HG03558 (cell line): ENCODE results near the gene PDGFA.

ENCODE experiments used
- ATAC-seq: cut with Tn5 transposase; IDR thresholded peaks from one replicate; pipeline ENCODE4 v1.9.1; 2021; ENCODE audit warnings: moderate number of reproducible peaks; ENCODE audit not compliant: unreplicated experiment; ENCODE audit errors: extremely low read depth

PDGFA gene

GRCh38 chr7:507623-508300, 11.9 kb downstream of the PDGFA start:
- no peak for ATAC-seq

GRCh38 chr7:506921-507622, 12.6 kb downstream of the PDGFA start:
- no peak for ATAC-seq

- ATAC-seq = no peak
These were observed 13.2 kb downstream of the PDGFA start for GRCh38 chr7:506391-506831.

GRCh38 chr7:505171-505570, 14.5 kb downstream of the PDGFA start:
- no peak for ATAC-seq

- no peak for ATAC-seq
These were observed 15.2 kb downstream of the PDGFA start for GRCh38 chr7:504221-505111.

GRCh38 chr7:503575-504111, 16.0 kb downstream of the PDGFA start:
- ATAC-seq = no peak

- no peak for ATAC-seq
These were observed 17.4 kb downstream of the PDGFA start for GRCh38 chr7:502296-502695.

GRCh38 chr7:501526-501925, 18.1 kb downstream of the PDGFA start:
- ATAC-seq = no peak

GRCh38 chr7:500521-501420, 18.9 kb downstream of the PDGFA start:
- no peak for ATAC-seq

- ATAC-seq = no peak
These were observed 19.7 kb downstream of the PDGFA start for GRCh38 chr7:499853-500485.

GRCh38 chr7:498678-499641, 20.7 kb downstream of the PDGFA start:
- no peak for ATAC-seq

- no peak for ATAC-seq
These were observed 21.5 kb downstream of the PDGFA start for GRCh38 chr7:497946-498655.

GRCh38 chr7:497346-497745, 22.3 kb downstream of the PDGFA start:
- ATAC-seq = no peak

- no peak for ATAC-seq
These were observed 22.9 kb downstream of the PDGFA start for GRCh38 chr7:496528-497295.

- no peak for ATAC-seq
These were observed 23.8 kb downstream of the PDGFA start for GRCh38 chr7:495761-496321.

- no peak for ATAC-seq
These were observed 24.3 kb downstream of the PDGFA start for GRCh38 chr7:495326-495725.
